MM.1S (cell line): ENCODE data around the gene GPRC5C.

Experiments
- DNase-seq: peaks from one replicate; pipeline ENCODE4 v3.0.0-alpha.2; 2015
- H2AFZ ChIP-seq: fragments of 300-600 bp; sonication (generic); 2 replicates; pipeline ENCODE4 v1.6.0; 2016; ENCODE audit warnings: antibody characterized with exemption, low read length
- H3F3A ChIP-seq: fragments of 300-600 bp; sonication (generic); 2 replicates; pipeline ENCODE4 v1.6.1; 2016; ENCODE audit warnings: mild to moderate bottlenecking, antibody characterized with exemption, low read length, moderate library complexity, mixed read lengths; ENCODE audit not compliant: insufficient read depth
- H3K27ac ChIP-seq: fragments of 300-600 bp; sonication (generic); 2 replicates; pipeline ENCODE4 v1.5.1; 2016; ENCODE audit warnings: mild to moderate bottlenecking, low read length
- H3K27me3 ChIP-seq: fragments of 300-600 bp; sonication (generic); replicated peaks from 2 replicates; pipeline ENCODE4 v1.6.0; 2016; ENCODE audit warnings: low read length; ENCODE audit not compliant: insufficient read depth
- H3K36me3 ChIP-seq: fragments of 300-600 bp; sonication (generic); replicated peaks from 2 replicates; pipeline ENCODE4 v1.6.1; 2016; ENCODE audit warnings: mild to moderate bottlenecking, low read length, mixed read lengths; ENCODE audit not compliant: insufficient read depth
- H3K4me1 ChIP-seq: fragments of 300-600 bp; sonication (generic); 2 replicates; pipeline ENCODE4 v1.6.1; 2016; ENCODE audit warnings: low read length, mixed read lengths
- H3K4me2 ChIP-seq: fragments of 300-600 bp; sonication (generic); 2 replicates; pipeline ENCODE4 v1.6.0; 2016; ENCODE audit warnings: low read depth, low read length
- H3K4me3 ChIP-seq: fragments of 300-600 bp; sonication (generic); 2 replicates; pipeline ENCODE4 v1.5.1; 2016; ENCODE audit warnings: low read length, mixed read lengths
- H3K79me2 ChIP-seq: fragments of 300-600 bp; sonication (generic); 2 replicates; pipeline ENCODE4 v1.6.1; 2016; ENCODE audit warnings: mixed run types, low read length, mixed read lengths
- H3K9ac ChIP-seq: fragments of 300-600 bp; sonication (generic); 2 replicates; pipeline ENCODE4 v1.6.1; 2016; ENCODE audit warnings: low read length, mixed read lengths
- H3K9me2 ChIP-seq: fragments of 300-600 bp; sonication (generic); replicated peaks from 2 replicates; pipeline ENCODE4 v1.6.1; 2016; ENCODE audit warnings: mild to moderate bottlenecking, low read length, mixed read lengths; ENCODE audit not compliant: insufficient read depth
- H3K9me3 ChIP-seq: fragments of 300-600 bp; sonication (generic); replicated peaks from 2 replicates; pipeline ENCODE4 v1.6.1; 2016; ENCODE audit warnings: mild to moderate bottlenecking, low read length, mixed read lengths; ENCODE audit not compliant: insufficient read depth
- H4K20me1 ChIP-seq: fragments of 300-600 bp; sonication (generic); 2 replicates; pipeline ENCODE4 v1.6.1; 2016; ENCODE audit warnings: mild to moderate bottlenecking, low read length, moderate library complexity, mixed read lengths; ENCODE audit not compliant: insufficient read depth
- EZH2 ChIP-seq: fragments of 300-600 bp; sonication (generic); optimal IDR thresholded peaks from 2 replicates; pipeline ENCODE3; 2017; ENCODE audit warnings: low read depth, mild to moderate bottlenecking, antibody characterized with exemption, low read length, mixed read lengths
- EZH2phosphoT487 ChIP-seq: fragments of 300-600 bp; sonication (generic); IDR thresholded peaks from 2 replicates; pipeline ENCODE4 v1.6.1; 2018; ENCODE audit warnings: antibody characterized with exemption, low read length
- TF ChIP-seq, protein P1 (sequence below): fragments of 300-600 bp; sonication (generic); IDR thresholded peaks from 2 replicates; pipeline ENCODE4 v1.5.1; 2016; ENCODE audit warnings: antibody characterized with exemption, low read length, mixed read lengths

GPRC5C gene

GRCh38 chr17:74430385-74430705 is 1.5 kb upstream of the GPRC5C start:
- no peak for DNase-seq
- H3K36me3 ChIP-seq = no peaks in the 10 kb centered on the region
- H2AFZ ChIP-seq = no peak overlapping the region
- no peak overlapping the region for H3K27ac ChIP-seq
- H3K79me2 ChIP-seq = no peaks in the 10 kb centered on the region
- H3K4me3 ChIP-seq = no peak overlapping the region
- H3K9me3 ChIP-seq = no peaks in the 10 kb centered on the region
- no peaks in the 10 kb centered on the region for H3K9me2 ChIP-seq
- no peak overlapping the region for H3K4me2 ChIP-seq
- H4K20me1 ChIP-seq = no peaks in the 10 kb centered on the region
- no peak overlapping the region for H3K9ac ChIP-seq
- H3F3A ChIP-seq = no peaks in the 10 kb centered on the region
- peaks cover 86% of the 10 kb centered on the region for H3K27me3 ChIP-seq
- TF ChIP-seq, protein P1, sequence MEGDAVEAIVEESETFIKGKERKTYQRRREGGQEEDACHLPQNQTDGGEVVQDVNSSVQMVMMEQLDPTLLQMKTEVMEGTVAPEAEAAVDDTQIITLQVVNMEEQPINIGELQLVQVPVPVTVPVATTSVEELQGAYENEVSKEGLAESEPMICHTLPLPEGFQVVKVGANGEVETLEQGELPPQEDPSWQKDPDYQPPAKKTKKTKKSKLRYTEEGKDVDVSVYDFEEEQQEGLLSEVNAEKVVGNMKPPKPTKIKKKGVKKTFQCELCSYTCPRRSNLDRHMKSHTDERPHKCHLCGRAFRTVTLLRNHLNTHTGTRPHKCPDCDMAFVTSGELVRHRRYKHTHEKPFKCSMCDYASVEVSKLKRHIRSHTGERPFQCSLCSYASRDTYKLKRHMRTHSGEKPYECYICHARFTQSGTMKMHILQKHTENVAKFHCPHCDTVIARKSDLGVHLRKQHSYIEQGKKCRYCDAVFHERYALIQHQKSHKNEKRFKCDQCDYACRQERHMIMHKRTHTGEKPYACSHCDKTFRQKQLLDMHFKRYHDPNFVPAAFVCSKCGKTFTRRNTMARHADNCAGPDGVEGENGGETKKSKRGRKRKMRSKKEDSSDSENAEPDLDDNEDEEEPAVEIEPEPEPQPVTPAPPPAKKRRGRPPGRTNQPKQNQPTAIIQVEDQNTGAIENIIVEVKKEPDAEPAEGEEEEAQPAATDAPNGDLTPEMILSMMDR = no peak
- H3K4me1 ChIP-seq = no peaks in the 10 kb centered on the region

DNA sequence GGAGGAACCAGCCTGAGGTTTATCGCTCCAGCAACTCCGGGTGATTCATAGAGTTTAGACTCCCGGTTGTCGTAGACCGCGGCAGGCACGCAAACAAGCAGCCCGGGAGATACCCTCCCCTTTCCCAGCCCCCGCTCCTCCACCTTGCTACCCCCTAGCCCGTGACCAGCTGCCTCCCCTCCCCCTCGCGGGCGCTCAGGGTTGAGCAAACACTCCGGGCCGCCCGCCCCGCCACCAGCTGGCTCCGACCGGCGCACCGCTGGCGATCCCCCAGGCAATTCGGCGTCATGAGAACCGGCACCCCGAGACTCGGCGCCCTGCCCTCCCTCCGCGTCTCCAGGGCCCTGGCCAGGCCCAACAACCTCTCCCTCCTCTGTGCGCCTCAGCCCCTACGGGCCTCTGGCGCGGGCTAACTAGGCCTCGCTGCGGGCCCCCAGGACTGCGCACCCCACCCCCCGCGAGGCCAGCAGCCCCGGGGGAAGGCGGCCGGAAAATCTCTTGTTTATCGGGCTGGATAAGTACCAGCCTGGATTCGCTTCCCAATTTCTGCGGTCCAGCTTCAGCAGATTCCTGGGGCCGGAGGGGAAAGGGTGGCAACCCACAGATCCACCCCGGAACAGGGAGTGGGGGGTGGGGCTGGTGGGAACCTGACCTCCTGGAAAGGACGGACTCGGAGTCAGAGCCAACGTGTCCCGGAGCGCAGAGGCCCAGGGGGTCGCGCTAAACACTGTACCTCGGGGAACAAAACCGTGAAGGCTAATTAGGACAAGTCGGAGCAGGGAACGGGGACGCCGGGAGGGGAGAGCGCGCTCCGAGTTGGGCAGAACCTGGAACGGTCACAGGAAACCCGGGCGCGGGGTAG is 951 bp upstream of the GPRC5C start:
- H3K27me3 ChIP-seq = peaks cover 86% of the 10 kb centered on the region
- no peaks in the 10 kb centered on the region for H3F3A ChIP-seq
- no peaks in the 10 kb centered on the region for H3K79me2 ChIP-seq
- H3K4me2 ChIP-seq = no peak overlapping the region
- no peak overlapping the region for H3K4me3 ChIP-seq
- H3K27ac ChIP-seq = no peak overlapping the region
- no peak overlapping the region for H2AFZ ChIP-seq
- no peaks in the 10 kb centered on the region for H3K9me2 ChIP-seq
- H4K20me1 ChIP-seq = no peaks in the 10 kb centered on the region
- no peak for TF ChIP-seq EZH2
- TF ChIP-seq EZH2phosphoT487 = no peak
- TF ChIP-seq, protein P1 = no peak
- DNase-seq = no peak
- H3K4me1 ChIP-seq = no peaks in the 10 kb centered on the region
- no peaks in the 10 kb centered on the region for H3K9me3 ChIP-seq
- no peaks in the 10 kb centered on the region for H3K36me3 ChIP-seq
- no peak overlapping the region for H3K9ac ChIP-seq

DNA sequence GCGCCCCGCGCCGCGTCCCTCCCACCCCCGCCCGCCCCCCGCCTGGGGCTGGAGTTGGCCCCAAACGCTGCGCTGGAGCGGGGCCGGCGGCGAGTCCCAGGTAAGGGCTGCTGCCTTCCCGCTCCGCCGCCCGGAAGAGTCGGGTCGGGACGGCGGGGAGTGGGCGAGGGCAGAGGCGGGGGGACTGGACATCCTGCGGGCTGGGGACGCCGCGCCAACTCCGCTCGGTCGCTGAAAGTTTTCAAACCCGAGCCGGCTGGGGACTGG is 469 bp downstream of the GPRC5C start:
- Histone ChIP-seq H3K27me3 (peaks cover 86% of the 10 kb centered on the region), H2AFZ (no peak overlapping the region), H3K9me3 (no peaks in the 10 kb centered on the region), H3K4me1 (no peaks in the 10 kb centered on the region), H3K27ac (no peak overlapping the region), H3K4me3 (no peak overlapping the region), H4K20me1 (no peaks in the 10 kb centered on the region), H3K79me2 (no peaks in the 10 kb centered on the region), H3F3A (no peaks in the 10 kb centered on the region), H3K4me2 (no peak overlapping the region), H3K9ac (no peak overlapping the region), H3K36me3 (no peaks in the 10 kb centered on the region), H3K9me2 (no peaks in the 10 kb centered on the region)
- TF ChIP-seq, protein P1 = no peak
- TF ChIP-seq EZH2phosphoT487 (no peak), EZH2 (no peak)
- DNase-seq = no peak
